HEK293T (cell line): Measurements from ENCODE around the gene HPS5.

Experiments
- CTCF ChIA-PET: fragments of 350-600 bp; formaldehyde crosslinking; extraction: SDS; loops from one replicate; lab custom pipeline; 2021; ENCODE audit warnings: antibody characterized with exemption, inconsistent platforms; lab: Yijun Ruan, JAX
- POLR2A ChIA-PET: fragments of 350-600 bp; formaldehyde crosslinking; extraction: SDS; loops from one replicate; lab custom pipeline; 2020; ENCODE audit warnings: antibody characterized with exemption, inconsistent platforms; lab: Yijun Ruan, JAX
- DNase-seq: peaks from one replicate; pipeline ENCODE4 v3.0.0; 2012; ENCODE audit warnings: mixed read lengths; ENCODE audit errors: extremely low spot score
- ARNT ChIP-seq: fragments of 450-650 bp; IDR thresholded peaks from 2 replicates; pipeline ENCODE4 v1.6.1; 2017; ENCODE audit warnings: mild to moderate bottlenecking
- BHLHE40 ChIP-seq: fragments of 450-650 bp; IDR thresholded peaks from 2 replicates; pipeline ENCODE4 v1.6.1; 2016; ENCODE audit warnings: mild to moderate bottlenecking, moderate library complexity, borderline replicate concordance
- CTBP1 ChIP-seq: fragments of 450-650 bp; IDR thresholded peaks from 2 replicates; pipeline ENCODE4 v1.6.1; 2016; ENCODE audit warnings: borderline replicate concordance
- ELF4 ChIP-seq: fragments of 450-650 bp; IDR thresholded peaks from 2 replicates; pipeline ENCODE4 v1.6.1; 2017; ENCODE audit warnings: antibody characterized with exemption
- FOXA1 ChIP-seq: fragments of 450-650 bp; IDR thresholded peaks from 2 replicates; pipeline ENCODE4 v1.6.1; 2016; ENCODE audit warnings: mild to moderate bottlenecking
- FOXK2 ChIP-seq: fragments of 450-650 bp; IDR thresholded peaks from 2 replicates; pipeline ENCODE4 v1.6.1; 2016; ENCODE audit warnings: mild to moderate bottlenecking
- FOXM1 ChIP-seq: fragments of 450-650 bp; IDR thresholded peaks from 2 replicates; pipeline ENCODE4 v1.6.1; 2017; ENCODE audit warnings: mild to moderate bottlenecking, borderline replicate concordance
- HDGF ChIP-seq: fragments of 450-650 bp; IDR thresholded peaks from 2 replicates; pipeline ENCODE4 v1.6.1; 2017; ENCODE audit warnings: antibody characterized with exemption, borderline replicate concordance
- L3MBTL2 ChIP-seq: fragments of 450-650 bp; conservative IDR thresholded peaks from 2 replicates; pipeline ENCODE4 v1.6.1; 2016; ENCODE audit warnings: mild to moderate bottlenecking
- LEF1 ChIP-seq: fragments of 450-650 bp; IDR thresholded peaks from 2 replicates; pipeline ENCODE4 v1.6.1; 2017; ENCODE audit warnings: mild to moderate bottlenecking, borderline replicate concordance
- NFRKB ChIP-seq: fragments of 450-650 bp; IDR thresholded peaks from 2 replicates; pipeline ENCODE4 v1.6.1; 2016; ENCODE audit warnings: mild to moderate bottlenecking, moderate library complexity
- PKNOX1 ChIP-seq: fragments of 450-650 bp; IDR thresholded peaks from 2 replicates; pipeline ENCODE4 v1.6.1; 2016
- SP1 ChIP-seq: fragments of 450-650 bp; IDR thresholded peaks from 2 replicates; pipeline ENCODE4 v1.6.1; 2017
- SUZ12 ChIP-seq: fragments of 450-650 bp; IDR thresholded peaks from 2 replicates; pipeline ENCODE4 v1.6.1; 2016; ENCODE audit warnings: mild to moderate bottlenecking
- TARDBP ChIP-seq: fragments of 450-650 bp; IDR thresholded peaks from 2 replicates; pipeline ENCODE4 v1.6.1; 2016
- ZNF384 ChIP-seq: fragments of 450-650 bp; IDR thresholded peaks from 2 replicates; pipeline ENCODE4 v1.6.1; 2016

HPS5 gene

GRCh38 chr11:18314784-18315523 lies 7.0 kb downstream of the HPS5 start:
- CTCF ChIA-PET: no interaction called here
- POLR2A ChIA-PET: interaction anchor here (0.8 to 0.9 kb wide), 2 partner anchors 27 to 81 kb away, joined by 3 read pairs; no protein-coding TSS in a partner anchor
- DNase-seq: no peak
- TF ChIP-seq ARNT: no peak
- no peak for TF ChIP-seq TARDBP
- TF ChIP-seq SP1: no peak
- TF ChIP-seq FOXK2: no peak
- no peak for TF ChIP-seq CTBP1
- TF ChIP-seq NFRKB: no peak
- no peak for TF ChIP-seq LEF1
- no peak for TF ChIP-seq FOXM1

GRCh38 chr11:18313965-18314763 lies 7.8 kb downstream of the HPS5 start:
- CTCF ChIA-PET: no interaction called here
- DNase-seq: no peak
- TF ChIP-seq ZNF384 (no peak), FOXK2 (no peak), FOXM1 (no peak), FOXA1 (no peak), CTBP1 (no peak), ELF4 (no peak), ARNT (no peak), NFRKB (no peak), SP1 (no peak), L3MBTL2 (no peak), TARDBP (no peak), HDGF (no peak), BHLHE40 (no peak), SUZ12 (no peak), PKNOX1 (no peak), LEF1 (no peak)
- POLR2A ChIA-PET: interaction anchor here (0.8 kb wide), 1 partner anchor 82 kb away, joined by 3 read pairs; no protein-coding TSS in a partner anchor

GRCh38 chr11:18312663-18313420 lies 9.1 kb downstream of the HPS5 start:
- no peak for DNase-seq
- ChIA-PET CTCF (interaction anchor here (0.6 to 0.7 kb wide), 2 partner anchors 9 to 11 kb away, joined by 4 read pairs; no protein-coding TSS in a partner anchor), POLR2A (no interaction called here)

GRCh38 chr11:18312012-18312411 lies 9.9 kb downstream of the HPS5 start:
- POLR2A ChIA-PET: interaction anchor here (1.0 kb wide), 1 partner anchor 10 kb away, joined by 3 read pairs; no protein-coding TSS in a partner anchor

More at GRCh38 chr11:18312663-18313420, 9.1 kb downstream of the HPS5 start:
- TF ChIP-seq PKNOX1 (no peak), ZNF384 (no peak), SP1 (no peak), ARNT (no peak), NFRKB (no peak), SUZ12 (no peak), ELF4 (no peak), BHLHE40 (no peak), FOXA1 (no peak), LEF1 (no peak), FOXM1 (no peak), TARDBP (no peak), HDGF (no peak), FOXK2 (no peak), L3MBTL2 (no peak), CTBP1 (no peak)

More at GRCh38 chr11:18312012-18312411, 9.9 kb downstream of the HPS5 start:
- CTCF ChIA-PET: interaction anchor here (0.6 kb wide), 1 partner anchor 151 kb away, joined by 3 read pairs; no protein-coding TSS in a partner anchor
- DNase-seq: no peak
- TF ChIP-seq SUZ12: no peak
- TF ChIP-seq HDGF: no peak
- no peak for TF ChIP-seq PKNOX1
- no peak for TF ChIP-seq TARDBP
- no peak for TF ChIP-seq ELF4
- no peak for TF ChIP-seq FOXK2
- TF ChIP-seq BHLHE40: no peak
